OCI-LY1 (cell line): Measurements from ENCODE around the gene DYSF.

Experiments
- H2AFZ ChIP-seq: fragments of 200-600 bp; sonication (generic), shearing (Covaris generic); 2 replicates; pipeline ENCODE4 v1.6.0; 2014; ENCODE audit warnings: antibody characterized with exemption, mild to moderate bottlenecking, low read length
- H3F3A ChIP-seq: fragments of 200-600 bp; sonication (generic), shearing (Covaris generic); 2 replicates; pipeline ENCODE4 v1.6.0; 2014; ENCODE audit warnings: mild to moderate bottlenecking, antibody characterized with exemption, low read length, moderate library complexity; ENCODE audit not compliant: insufficient read depth
- H3K27ac ChIP-seq: fragments of 200-600 bp; sonication (generic); 2 replicates; pipeline ENCODE4 v1.5.1; 2014; ENCODE audit warnings: low read length, mixed run types, mild to moderate bottlenecking, low read depth; ENCODE audit not compliant: poor library complexity, severe bottlenecking
- H3K27me3 ChIP-seq: fragments of 200-600 bp; sonication (generic); 2 replicates; pipeline ENCODE4 v1.6.0; 2014; ENCODE audit warnings: antibody characterized with exemption, mild to moderate bottlenecking, low read length, moderate library complexity; ENCODE audit not compliant: insufficient read depth
- H3K36me3 ChIP-seq: fragments of 200-600 bp; sonication (generic); 2 replicates; pipeline ENCODE4 v1.6.1; 2014; ENCODE audit warnings: mild to moderate bottlenecking, antibody characterized with exemption, low read length, moderate library complexity, mixed read lengths; ENCODE audit not compliant: insufficient read depth
- H3K4me1 ChIP-seq: fragments of 200-600 bp; sonication (generic); 2 replicates; pipeline ENCODE4 v1.5.1; 2014; ENCODE audit warnings: mild to moderate bottlenecking, low read length, moderate library complexity; ENCODE audit not compliant: insufficient read depth, severe bottlenecking
- H3K4me2 ChIP-seq: fragments of 200-600 bp; sonication (generic), shearing (Covaris generic); 2 replicates; pipeline ENCODE4 v1.6.1; 2014; ENCODE audit warnings: low read length
- H3K4me3 ChIP-seq: fragments of 200-600 bp; sonication (generic); 2 replicates; pipeline ENCODE4 v1.5.1; 2014; ENCODE audit warnings: low read length, low read depth, mild to moderate bottlenecking, mixed read lengths; ENCODE audit not compliant: poor library complexity, severe bottlenecking
- H3K79me2 ChIP-seq: fragments of 200-600 bp; shearing (Covaris generic); 2 replicates; pipeline ENCODE4 v1.6.1; 2016; ENCODE audit warnings: mixed run types, low read length, mixed read lengths; ENCODE audit not compliant: insufficient read depth
- H3K9ac ChIP-seq: fragments of 200-600 bp; sonication (generic), shearing (Covaris generic); 2 replicates; pipeline ENCODE4 v1.6.1; 2014; ENCODE audit warnings: mild to moderate bottlenecking, low read length, mixed read lengths
- H3K9me2 ChIP-seq: fragments of 200-600 bp; sonication (generic), shearing (Covaris generic); 2 replicates; pipeline ENCODE4 v1.6.1; 2014; ENCODE audit warnings: low read depth, mild to moderate bottlenecking, low read length, mixed read lengths
- H3K9me3 ChIP-seq: fragments of 200-600 bp; shearing (Covaris generic); 2 replicates; pipeline ENCODE4 v1.6.1; 2014; ENCODE audit warnings: low read length, mixed read lengths
- H4K20me1 ChIP-seq: fragments of 200-600 bp; sonication (generic), shearing (Covaris generic); 2 replicates; pipeline ENCODE4 v1.6.0; 2016; ENCODE audit warnings: mild to moderate bottlenecking, low read length; ENCODE audit not compliant: insufficient read depth
- EZH2 ChIP-seq: fragments of 200-600 bp; sonication (generic), shearing (Covaris generic); IDR thresholded peaks from 2 replicates; pipeline ENCODE4 v1.8.0; 2017; ENCODE audit warnings: borderline replicate concordance, mixed run types, mild to moderate bottlenecking, antibody characterized with exemption, low read length, moderate library complexity, mixed read lengths
- TF ChIP-seq, protein P1 (sequence below): fragments of 200-600 bp; sonication (generic), shearing (Covaris generic); IDR thresholded peaks from 2 replicates; pipeline ENCODE4 v1.5.1; 2017; ENCODE audit warnings: mild to moderate bottlenecking, antibody characterized with exemption, low read length, moderate library complexity, mixed read lengths

Gene DYSF

DNA sequence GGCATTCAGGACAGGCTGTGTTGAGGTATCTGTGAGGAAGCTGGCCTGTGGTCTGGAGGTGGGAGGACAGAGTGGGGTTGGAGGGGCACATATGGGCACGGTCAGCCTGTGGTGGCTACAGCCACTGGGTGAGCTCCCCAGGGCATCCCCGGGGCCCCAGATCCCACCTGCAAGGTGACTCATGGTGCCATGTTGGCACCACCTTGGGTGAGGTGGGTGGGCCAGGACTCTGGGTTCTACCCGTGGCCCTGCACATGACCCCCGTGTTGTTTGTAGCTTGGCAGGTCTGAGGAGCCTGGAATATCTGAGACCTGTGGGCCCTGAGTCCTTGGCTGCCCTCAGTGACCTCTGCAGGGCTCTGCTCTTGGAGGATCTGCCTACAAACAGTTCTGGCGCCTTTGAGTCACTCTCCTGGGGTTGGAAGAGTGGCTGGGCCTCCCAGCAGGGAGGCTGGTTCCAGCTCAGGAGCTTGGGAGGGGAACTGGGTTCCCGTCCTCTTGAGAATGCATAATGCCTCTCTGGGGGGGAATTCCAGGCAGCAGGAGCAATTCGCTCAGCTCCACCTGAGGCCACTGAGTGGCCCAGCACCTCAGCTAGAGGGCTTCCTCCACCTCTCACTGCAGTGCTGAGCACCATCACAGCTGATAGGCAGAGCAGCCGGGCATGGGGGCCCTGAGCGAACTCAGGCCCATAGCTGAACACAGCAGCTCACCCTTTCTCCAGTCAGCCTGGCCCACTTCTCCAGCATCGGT is 105.1 kb downstream of the DYSF start:
- Histone ChIP-seq H3K4me2 (no peak overlapping the region), H3K27me3 (no peaks in the 10 kb centered on the region), H3K4me1 (no peaks in the 10 kb centered on the region), H3K9ac (no peak overlapping the region), H3K79me2 (no peaks in the 10 kb centered on the region), H2AFZ (no peak overlapping the region), H3K9me3 (no peaks in the 10 kb centered on the region), H3F3A (no peaks in the 10 kb centered on the region), H3K27ac (no peak overlapping the region), H3K36me3 (no peaks in the 10 kb centered on the region), H3K4me3 (no peak overlapping the region), H3K9me2 (no peaks in the 10 kb centered on the region), H4K20me1 (no peaks in the 10 kb centered on the region)
- TF ChIP-seq, protein P1, sequence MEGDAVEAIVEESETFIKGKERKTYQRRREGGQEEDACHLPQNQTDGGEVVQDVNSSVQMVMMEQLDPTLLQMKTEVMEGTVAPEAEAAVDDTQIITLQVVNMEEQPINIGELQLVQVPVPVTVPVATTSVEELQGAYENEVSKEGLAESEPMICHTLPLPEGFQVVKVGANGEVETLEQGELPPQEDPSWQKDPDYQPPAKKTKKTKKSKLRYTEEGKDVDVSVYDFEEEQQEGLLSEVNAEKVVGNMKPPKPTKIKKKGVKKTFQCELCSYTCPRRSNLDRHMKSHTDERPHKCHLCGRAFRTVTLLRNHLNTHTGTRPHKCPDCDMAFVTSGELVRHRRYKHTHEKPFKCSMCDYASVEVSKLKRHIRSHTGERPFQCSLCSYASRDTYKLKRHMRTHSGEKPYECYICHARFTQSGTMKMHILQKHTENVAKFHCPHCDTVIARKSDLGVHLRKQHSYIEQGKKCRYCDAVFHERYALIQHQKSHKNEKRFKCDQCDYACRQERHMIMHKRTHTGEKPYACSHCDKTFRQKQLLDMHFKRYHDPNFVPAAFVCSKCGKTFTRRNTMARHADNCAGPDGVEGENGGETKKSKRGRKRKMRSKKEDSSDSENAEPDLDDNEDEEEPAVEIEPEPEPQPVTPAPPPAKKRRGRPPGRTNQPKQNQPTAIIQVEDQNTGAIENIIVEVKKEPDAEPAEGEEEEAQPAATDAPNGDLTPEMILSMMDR: no peak
- no peak for TF ChIP-seq EZH2

GRCh38 chr2:71559080-71559827 is 105.9 kb downstream of the DYSF start:
- Histone ChIP-seq H3K79me2 (no peaks in the 10 kb centered on the region), H3K9me2 (no peaks in the 10 kb centered on the region), H3K9me3 (no peaks in the 10 kb centered on the region), H3K4me3 (no peak overlapping the region), H3K27ac (no peak overlapping the region), H3K27me3 (no peaks in the 10 kb centered on the region), H4K20me1 (no peaks in the 10 kb centered on the region), H3K9ac (no peak overlapping the region), H3K4me2 (no peak overlapping the region), H2AFZ (no peak overlapping the region), H3K36me3 (no peaks in the 10 kb centered on the region), H3F3A (no peaks in the 10 kb centered on the region), H3K4me1 (no peaks in the 10 kb centered on the region)
- TF ChIP-seq, protein P1: no peak
- TF ChIP-seq EZH2: no peak

DNA sequence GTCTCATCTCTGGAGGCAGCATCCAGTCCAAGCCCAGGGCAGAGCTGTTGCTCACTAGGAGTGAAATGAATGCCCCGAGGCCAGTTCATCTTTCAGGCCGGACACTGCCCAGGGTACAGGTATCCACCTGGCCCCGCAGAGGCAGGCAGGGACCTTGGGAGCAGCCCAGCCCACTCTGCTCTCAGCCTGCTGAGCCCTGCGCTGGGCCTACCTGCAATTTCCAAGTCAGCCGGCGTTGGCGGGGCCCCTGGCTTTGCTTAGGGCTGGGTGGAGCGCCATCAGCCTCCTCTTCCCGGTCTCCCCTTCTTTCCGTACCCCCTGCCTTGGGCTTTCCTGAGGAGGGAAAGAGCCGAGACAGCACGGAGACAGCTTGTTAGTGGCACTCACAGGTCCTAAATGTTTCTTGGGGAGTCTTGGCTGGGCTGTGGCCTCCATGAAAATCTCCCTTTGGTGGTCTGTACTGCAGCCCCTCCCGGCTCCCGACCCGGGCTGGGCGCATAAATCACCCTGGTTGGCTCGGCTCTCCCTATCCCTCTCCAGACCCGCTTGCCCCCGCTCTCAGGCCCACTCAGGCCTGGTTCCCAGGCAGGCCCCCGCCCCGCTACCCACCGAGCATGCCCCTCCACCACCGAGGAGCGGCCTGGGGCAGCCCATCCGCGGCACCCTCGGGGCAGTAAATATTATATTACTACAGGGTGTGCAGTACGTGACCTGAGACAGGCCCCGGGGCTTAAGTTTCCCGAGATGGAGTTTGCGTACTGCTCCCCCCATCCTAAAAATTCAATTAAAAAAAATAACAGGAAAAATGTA is 106.7 kb downstream of the DYSF start:
- no peaks in the 10 kb centered on the region for H3K79me2 ChIP-seq
- H3K36me3 ChIP-seq: no peaks in the 10 kb centered on the region
- H3K9me2 ChIP-seq: no peaks in the 10 kb centered on the region
- H3K27me3 ChIP-seq: no peaks in the 10 kb centered on the region
- H2AFZ ChIP-seq: no peak overlapping the region
- H3K9ac ChIP-seq: no peak overlapping the region
- H4K20me1 ChIP-seq: no peaks in the 10 kb centered on the region
- no peaks in the 10 kb centered on the region for H3K9me3 ChIP-seq
- no peak overlapping the region for H3K27ac ChIP-seq
- H3K4me1 ChIP-seq: no peaks in the 10 kb centered on the region
- H3K4me3 ChIP-seq: no peak overlapping the region
- no peaks in the 10 kb centered on the region for H3F3A ChIP-seq
- no peak overlapping the region for H3K4me2 ChIP-seq
- no peak for TF ChIP-seq EZH2
- TF ChIP-seq, protein P1: no peak
